Motor neuron (in vitro differentiated cells): ENCODE results near the gene ADAM8. TPM values are rescaled to one million over a fixed set of nuclear protein-coding genes. Genes with fewer than 3 reads are reported as not detected.

Source experiments
- ATAC-seq, 8 experiments: fragments of 200-7000 bp; cut with Tn5 transposase; replicated peaks in 6 of 8; 2 replicates each; pipeline ENCODE4 v1.8.0; 2021; ENCODE audit warnings: mild to moderate bottlenecking in 8 of 8, moderate library complexity in 8 of 8
- H3K27ac ChIP-seq, 2 donors: fragments of 250-450 bp; sonication (Bioruptor Pico); 2 replicates each; pipeline ENCODE4 v1.9.0; 2021; ENCODE audit warnings: antibody characterized with exemption in 2 of 2, mild to moderate bottlenecking in 2 of 2, moderate library complexity in 1 of 2
- H3K4me1 ChIP-seq, 2 donors: fragments of 250-450 bp; sonication (Bioruptor Pico); replicated peaks in 1 of 2; 2 replicates each; pipeline ENCODE4 v1.6.1; 2021; ENCODE audit warnings: antibody characterized with exemption in 2 of 2, mild to moderate bottlenecking in 2 of 2, moderate library complexity in 1 of 2
- H3K4me3 ChIP-seq, 5 donors: fragments of 250-450 bp; sonication (Bioruptor Pico); 2 replicates each; pipeline ENCODE4 v1.9.0; 2021; ENCODE audit warnings: antibody characterized with exemption in 5 of 5, mild to moderate bottlenecking in 5 of 5, moderate library complexity in 4 of 5
- WGBS, 10 experiments: fragments of 450-650 bp; shearing (Covaris generic); methylation state at CpG; one replicate each; pipeline ENCODE4 v1.0.0; 2022; 5-methylcytosine and 5-hydroxymethylcytosine counted together
- in situ Hi-C, 9 experiments: fragments of 400-800 bp; cut with MboI; loops; one replicate each; pipeline ENCODE4 v1.15.0; 2021; ENCODE audit warnings: low sequenced_read_pairs in 9 of 9, low pct_unique_long_range_greater_than_20kb in 2 of 9; ENCODE audit not compliant: unreplicated experiment in 9 of 9
- total RNA-seq, 8 experiments: library from RNA; unstranded; fragments of 300-600 nt; gene quantifications; 2 replicates each; pipeline versions ENCODE4 v1.2.3 to v1.2.4, GENCODE V29; 2022

ADAM8 gene
- total RNA-seq, 8 experiments from 2014 or later, result 0.66 to 2.2 (median 1.2) TPM

GRCh38 chr10:133306097-133306476, 29.4 kb upstream of the ADAM8 start:
- H3K27ac ChIP-seq, result no peak overlapping the region
- H3K4me1 ChIP-seq, result peaks cover 8 to 20% of the 10 kb centered on the region in 2 donors
- in situ Hi-C loops, result no loop called here
- no peak overlapping the region for H3K4me3 ChIP-seq
- no peak for ATAC-seq
- WGBS, 10 experiments, result 93 to 100% (median 95%) methylated on average over 1 to 5 of the region's 5 CpGs; no CpG with 5 or more reads in 5 of the 10 experiments

DNA sequence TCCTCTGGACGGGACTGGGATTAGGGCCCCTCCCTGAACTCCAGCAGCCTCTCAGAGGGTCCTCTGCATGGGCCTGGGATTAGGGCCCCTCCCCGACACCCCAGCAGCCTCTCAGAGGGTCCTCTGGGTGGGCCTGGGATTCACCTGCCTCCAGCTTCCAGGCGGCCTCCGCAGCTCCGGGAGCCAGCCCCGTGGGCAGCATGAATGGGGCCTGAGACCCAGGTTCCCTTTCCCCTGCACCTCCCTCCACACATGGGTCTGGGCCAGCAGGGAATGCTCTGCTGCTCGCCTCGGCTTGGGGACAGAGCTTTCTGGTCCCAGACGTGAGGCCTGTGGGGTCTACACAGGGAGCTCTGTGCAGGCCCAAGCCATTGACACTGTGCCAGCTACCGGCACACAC, 26.5 kb upstream of the ADAM8 start:
- H3K4me1 ChIP-seq, result peaks cover 8 to 15% of the 10 kb centered on the region in 2 donors
- ATAC-seq, result no peak
- WGBS, 10 experiments, result 73 to 100% (median 80%) methylated on average over 2 to 3 of the region's 10 CpGs; no CpG with 5 or more reads in 7 of the 10 experiments
- in situ Hi-C loops, result no loop called here
- H3K27ac ChIP-seq, result no peak overlapping the region
- no peak overlapping the region for H3K4me3 ChIP-seq

GRCh38 chr10:133302230-133302629, 25.6 kb upstream of the ADAM8 start:
- ATAC-seq, result peak in 4 of 8 experiments; percentile 16 to 25 (median 22)
- in situ Hi-C loops, result no loop called here
- 63 to 100% (median 90%) methylated on average over 1 to 8 of the region's 14 CpGs; no CpG with 5 or more reads in 6 of the 10 experiments for WGBS, 10 experiments
- H3K4me1 ChIP-seq, result peaks cover 4 to 11% of the 10 kb centered on the region in 2 donors
- no peak overlapping the region for H3K4me3 ChIP-seq
- H3K27ac ChIP-seq, result no peak overlapping the region

GRCh38 chr10:133299738-133300137, 23.1 kb upstream of the ADAM8 start:
- no peak for ATAC-seq
- in situ Hi-C loops, result loop anchor here in 1 of 9 experiments (25.0 kb wide), 1 partner anchor 362 kb away; the partner anchor contains the start of gene CFAP46
- WGBS, 10 experiments, result 90 to 100% (median 96%) methylated on average over 2 to 11 of the region's 14 CpGs; no CpG with 5 or more reads in 1 of the 10 experiments
- H3K27ac ChIP-seq, result no peak overlapping the region
- H3K4me1 ChIP-seq, result peaks cover 0 to under 1% of the 10 kb centered on the region in 2 donors
- no peak overlapping the region for H3K4me3 ChIP-seq

DNA sequence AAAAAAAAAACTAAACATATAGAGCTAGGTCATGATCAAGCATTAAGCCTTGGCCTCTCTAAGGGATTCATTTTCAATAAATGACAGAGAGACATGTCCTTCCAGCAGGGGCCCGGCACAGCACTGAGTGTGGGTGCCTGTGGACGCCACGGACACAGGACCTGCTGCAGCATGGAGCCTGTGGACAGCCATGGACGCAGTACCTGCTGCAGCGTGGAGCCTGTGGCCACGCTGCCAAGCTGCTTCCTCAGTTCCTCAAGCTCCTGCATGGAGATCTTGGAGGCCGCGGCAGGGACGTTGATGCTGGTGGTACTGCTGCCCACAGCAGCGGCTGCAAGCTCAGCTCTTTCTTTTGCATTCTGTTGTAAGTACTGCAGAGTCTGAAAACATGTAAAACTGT, 22.6 kb upstream of the ADAM8 start:
- ATAC-seq, result no peak
- in situ Hi-C loops, result loop anchor here in 1 of 9 experiments (25.0 kb wide), 1 partner anchor 362 kb away; the partner anchor contains the start of gene CFAP46
- H3K4me3 ChIP-seq, result no peak overlapping the region
- H3K4me1 ChIP-seq, result no peaks in the 10 kb centered on the region
- WGBS, 10 experiments, result 93 to 100% (median 95%) methylated on average over 3 to 7 of the region's 10 CpGs; no CpG with 5 or more reads in 5 of the 10 experiments
- no peak overlapping the region for H3K27ac ChIP-seq

- 70 to 81% (median 80%) methylated on average over 2 to 3 of the region's 14 CpGs; no CpG with 5 or more reads in 7 of the 10 experiments for WGBS, 10 experiments
- Histone ChIP-seq H3K4me3 (no peak overlapping the region), H3K4me1 (no peaks in the 10 kb centered on the region), H3K27ac (no peak overlapping the region)
- in situ Hi-C loops, result loop anchor here in 1 of 9 experiments (25.0 kb wide), 1 partner anchor 361 kb away; the partner anchor contains the start of gene CFAP46
- no peak for ATAC-seq
Measured at GRCh38 chr10:133298466-133298865, 21.8 kb upstream of the ADAM8 start.

DNA sequence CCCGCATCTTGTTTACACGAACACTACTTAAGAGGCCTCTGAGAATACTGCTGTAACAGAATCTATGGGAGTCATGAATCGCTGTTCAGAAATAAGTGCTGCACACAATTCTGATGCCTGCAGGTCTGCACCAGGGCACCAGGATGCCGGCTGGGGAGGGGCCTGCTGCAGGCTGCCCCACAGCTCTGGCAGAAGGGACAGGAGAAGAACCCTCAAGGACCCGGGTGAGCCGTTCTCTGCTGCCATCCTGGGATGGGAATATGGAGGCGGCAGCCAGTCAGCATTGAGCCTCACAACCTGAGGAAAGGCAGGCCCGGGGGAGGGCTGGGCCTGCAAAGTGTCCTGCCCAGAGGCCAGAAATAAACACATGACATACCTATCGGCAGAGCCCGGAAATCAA, 20.8 kb upstream of the ADAM8 start:
- no peaks in the 10 kb centered on the region for H3K4me1 ChIP-seq
- H3K27ac ChIP-seq, result no peak overlapping the region
- ATAC-seq, result no peak
- in situ Hi-C loops, result loop anchor here in 1 of 9 experiments (25.0 kb wide), 1 partner anchor 360 kb away; the partner anchor contains the start of gene CFAP46
- H3K4me3 ChIP-seq, result no peak overlapping the region
- 94 to 100% (median 100%) methylated on average over 1 to 10 of the region's 10 CpGs; no CpG with 5 or more reads in 3 of the 10 experiments for WGBS, 10 experiments

DNA sequence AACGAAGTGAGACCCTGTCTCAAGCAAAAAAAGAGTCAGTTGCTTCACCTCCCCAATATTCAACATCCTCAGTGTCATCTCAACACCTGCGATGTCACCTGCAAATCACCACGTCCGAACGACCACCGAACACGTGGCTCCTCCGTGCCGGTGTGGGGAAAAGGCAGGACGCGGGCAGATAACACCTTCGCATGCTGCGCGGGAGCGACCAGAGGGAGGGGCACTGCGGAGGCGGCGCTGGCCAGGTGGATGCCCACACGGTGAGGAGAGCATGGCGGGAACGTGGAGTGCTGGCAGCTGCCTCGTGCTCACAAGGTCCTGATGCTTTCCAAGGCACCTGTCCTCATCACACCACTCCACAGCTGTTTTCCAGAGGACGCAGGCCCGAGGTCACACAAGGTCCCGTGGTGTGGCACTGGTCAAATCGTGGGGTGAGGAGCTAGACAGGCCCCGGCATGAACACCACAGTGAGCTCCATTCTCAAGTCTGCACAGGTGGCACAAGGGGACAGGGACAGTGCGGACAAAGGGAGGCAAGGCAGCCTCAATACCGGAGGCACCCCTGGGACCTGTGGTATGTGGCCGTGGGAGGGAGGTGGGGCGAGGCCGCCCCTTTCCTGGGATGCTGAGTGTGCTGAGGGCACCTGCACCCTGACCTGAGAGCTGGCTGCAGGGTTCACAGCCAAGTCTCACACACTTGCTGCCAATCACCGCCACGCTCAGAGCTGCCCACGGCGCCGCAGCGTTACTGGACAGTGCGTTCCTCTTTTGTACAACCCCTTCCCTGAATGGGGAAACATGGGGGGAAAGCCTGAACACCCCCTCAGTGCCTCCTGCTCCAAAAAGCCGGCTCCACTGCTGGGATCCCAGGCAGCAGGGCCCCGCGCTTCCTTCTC, 19.0 kb upstream of the ADAM8 start:
- no peaks in the 10 kb centered on the region for H3K4me1 ChIP-seq
- WGBS, 10 experiments, result 91 to 100% (median 95%) methylated on average over 1 to 12 of the region's 42 CpGs; no CpG with 5 or more reads in 4 of the 10 experiments
- no peak overlapping the region for H3K27ac ChIP-seq
- in situ Hi-C loops, result loop anchor here in 1 of 9 experiments (25.0 kb wide), 1 partner anchor 358 kb away; the partner anchor contains the start of gene CFAP46
- ATAC-seq, result peak in 1 of 8 experiments; percentile 25
- H3K4me3 ChIP-seq, result no peak overlapping the region

- no peaks in the 10 kb centered on the region for H3K4me1 ChIP-seq
- no peak overlapping the region for H3K4me3 ChIP-seq
- 87 to 100% (median 94%) methylated on average over 3 to 11 of the region's 15 CpGs; no CpG with 5 or more reads in 3 of the 10 experiments for WGBS, 10 experiments
- in situ Hi-C loops, result loop anchor here in 1 of 9 experiments (25.0 kb wide), 1 partner anchor 357 kb away; the partner anchor contains the start of gene CFAP46
- no peak for ATAC-seq
- H3K27ac ChIP-seq, result no peak overlapping the region
Measured at GRCh38 chr10:133294189-133294588, 17.5 kb upstream of the ADAM8 start.

GRCh38 chr10:133293810-133294119, 17.1 kb upstream of the ADAM8 start:
- H3K27ac ChIP-seq, result no peak overlapping the region
- no peaks in the 10 kb centered on the region for H3K4me1 ChIP-seq
- no peak for ATAC-seq
- in situ Hi-C loops, result loop anchor here in 1 of 9 experiments (25.0 kb wide), 1 partner anchor 356 kb away; the partner anchor contains the start of gene CFAP46
- WGBS, 10 experiments, result 90 to 100% (median 100%) methylated on average over 1 to 6 of the region's 10 CpGs; no CpG with 5 or more reads in 4 of the 10 experiments
- no peak overlapping the region for H3K4me3 ChIP-seq

DNA sequence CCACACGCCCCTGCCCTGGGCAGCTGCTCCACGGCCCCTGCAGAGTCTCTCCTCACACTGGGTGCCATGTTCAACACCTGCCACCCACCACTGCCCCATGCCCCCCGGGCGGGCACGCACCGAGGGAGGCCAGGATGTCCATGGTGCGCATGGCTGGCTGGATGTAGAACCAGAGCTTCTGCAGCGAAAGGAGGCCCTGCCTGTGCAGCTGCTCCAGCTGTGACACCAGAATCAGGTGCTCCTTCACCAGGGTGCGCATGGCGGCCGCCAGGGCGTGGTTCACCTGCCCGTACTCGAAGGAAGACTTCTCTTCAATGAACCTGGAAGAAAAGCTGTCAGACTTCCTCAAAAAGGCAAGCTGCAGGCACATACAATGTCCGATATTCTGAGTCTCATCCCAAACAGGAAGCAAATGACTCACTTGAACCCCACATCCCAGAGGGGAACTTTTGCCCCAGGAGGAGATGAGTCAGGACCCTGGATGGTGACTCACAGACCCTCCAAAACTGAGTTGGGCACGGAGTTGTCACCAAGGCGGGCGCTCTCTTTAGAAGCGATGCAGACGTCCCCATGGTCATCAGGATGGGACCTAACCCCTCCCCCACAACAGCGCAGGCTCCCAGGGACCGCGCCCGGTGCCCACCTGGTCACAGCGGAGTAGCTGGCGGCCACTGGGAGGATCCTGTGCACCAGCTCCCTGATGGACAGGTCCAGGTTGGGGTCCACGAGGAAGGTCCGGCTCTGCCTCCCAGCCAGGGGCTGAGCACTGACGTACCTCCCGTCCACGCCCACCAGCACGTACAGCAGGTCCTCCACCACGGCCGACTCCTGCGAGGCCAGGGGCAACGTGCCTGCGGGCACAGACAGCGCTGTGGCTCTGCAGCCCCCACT, 16.5 kb upstream of the ADAM8 start:
- in situ Hi-C loops, result loop anchor here in 1 of 9 experiments (25.0 kb wide), 1 partner anchor 356 kb away; the partner anchor contains the start of gene CFAP46

GRCh38 chr10:133289761-133290160, 13.1 kb upstream of the ADAM8 start:
- in situ Hi-C loops, result loop anchor here in 1 of 9 experiments (25.0 kb wide), 1 partner anchor 352 kb away; the partner anchor contains the start of gene CFAP46
- no peak overlapping the region for H3K27ac ChIP-seq
- no peaks in the 10 kb centered on the region for H3K4me1 ChIP-seq
- no peak overlapping the region for H3K4me3 ChIP-seq
- 80 to 100% (median 88%) methylated on average over 1 to 7 of the region's 24 CpGs; no CpG with 5 or more reads in 5 of the 10 experiments for WGBS, 10 experiments
- ATAC-seq, result no peak

More for the DNA sequence above, 16.5 kb upstream of the ADAM8 start:
- Histone ChIP-seq H3K27ac (no peak overlapping the region), H3K4me3 (no peak overlapping the region), H3K4me1 (no peaks in the 10 kb centered on the region)
- WGBS, 10 experiments, result 60 to 100% (median 93%) methylated on average over 1 to 15 of the region's 38 CpGs; no CpG with 5 or more reads in 4 of the 10 experiments
- peak in 2 of 8 experiments; percentile 14 to 21 for ATAC-seq
